ENCODE measurements around the gene CDIPT.

Gene CDIPT

GRCh38 chr16:29809031-29809747 is 53.8 kb downstream of the CDIPT start:
- no peak for DNase-seq
